ENCODE measurements around the gene CNOT8. TPM values are rescaled to one million over a fixed set of nuclear protein-coding genes. Genes with fewer than 3 reads are reported as not detected.
A peak's percentile ranks its signal among the peaks of the same experiment; 100 is the strongest.

The CNOT8 gene
- total RNA-seq, 1 experiment from 2014 or later = 57.9 TPM

DNA sequence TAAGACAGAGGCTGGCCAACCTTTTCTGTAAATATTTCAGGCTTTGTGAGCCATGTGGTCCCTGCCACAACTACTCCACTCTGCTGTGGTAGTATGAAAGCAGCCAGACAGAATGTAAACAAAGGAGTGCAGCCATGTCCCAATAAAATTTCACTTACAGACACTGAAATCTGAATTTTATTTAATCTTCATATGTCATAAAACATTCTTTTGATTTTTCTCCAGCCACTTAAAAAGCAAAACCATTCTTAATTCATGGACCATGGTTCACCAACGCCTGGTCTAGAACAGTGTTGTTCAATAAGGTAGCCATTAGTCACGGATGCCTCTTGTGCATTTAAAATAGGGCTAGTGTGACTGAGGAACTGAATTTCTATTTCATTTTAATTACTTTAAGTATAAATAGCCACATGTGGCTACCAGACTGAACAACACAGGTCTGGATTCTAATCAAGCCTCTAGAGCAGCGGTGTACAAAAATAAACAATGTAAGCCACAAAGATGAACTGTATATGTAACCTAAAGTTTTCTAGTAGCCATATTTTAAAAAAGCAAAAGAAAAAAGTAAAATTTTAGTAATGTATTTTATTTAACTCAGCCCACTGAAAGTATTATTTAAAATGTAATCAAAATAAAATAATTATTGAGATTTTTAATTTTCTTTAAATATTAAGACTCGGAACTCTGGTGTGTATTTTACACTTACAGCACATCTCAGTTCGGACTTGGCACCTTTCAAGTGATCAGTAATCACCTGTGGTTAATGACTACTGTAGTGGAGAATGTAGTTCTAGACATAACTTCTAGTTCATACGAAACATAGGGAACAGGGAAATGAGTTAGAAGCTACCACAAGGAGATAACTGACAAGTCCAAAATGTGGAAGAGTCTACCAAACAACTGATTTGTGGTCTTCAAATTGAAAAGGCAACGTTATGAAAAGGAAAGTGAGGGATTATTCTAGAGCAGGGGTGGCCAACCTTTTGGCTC is 65.3 kb downstream of the CNOT8 start:
- peak; percentile 10 for DNase-seq (ENCODE audit: low spot score)

Other genes starting within 250 kb of the CNOT8 start
- 44.3 and 48.5 TPM in 2 replicates for gene LARP1, start 103.2 kb upstream of the CNOT8 start, total RNA-seq (2014; rRNA removed; shearing (Covaris generic))
- 0.81 and 3.2 TPM in 2 replicates for gene FAXDC2, start 8.0 kb upstream of the CNOT8 start, total RNA-seq (2014; rRNA removed; shearing (Covaris generic))
- gene GEMIN5, start 79.6 kb downstream of the CNOT8 start, total RNA-seq (2014; rRNA removed; shearing (Covaris generic)) = 9.7 and 12.6 TPM in 2 replicates
- gene MRPL22, start 82.4 kb downstream of the CNOT8 start, total RNA-seq (2014; rRNA removed; shearing (Covaris generic)) = 25.8 and 28.2 TPM in 2 replicates
- gene KIF4B, start 155.1 kb downstream of the CNOT8 start, total RNA-seq (2014; rRNA removed; shearing (Covaris generic)) = 0.02 TPM in 1 of 2 replicates, not detected in the other